ENCODE data around the gene CRABP2. TPM values are rescaled to one million over a fixed set of nuclear protein-coding genes. Genes with fewer than 3 reads are reported as not detected.

The CRABP2 gene
- total and polyA plus RNA-seq, 2 donors (not counting 3 experiments of a cell fraction or from before 2014, with no cell fraction given): 0.32 to 1.0 TPM

DNA sequence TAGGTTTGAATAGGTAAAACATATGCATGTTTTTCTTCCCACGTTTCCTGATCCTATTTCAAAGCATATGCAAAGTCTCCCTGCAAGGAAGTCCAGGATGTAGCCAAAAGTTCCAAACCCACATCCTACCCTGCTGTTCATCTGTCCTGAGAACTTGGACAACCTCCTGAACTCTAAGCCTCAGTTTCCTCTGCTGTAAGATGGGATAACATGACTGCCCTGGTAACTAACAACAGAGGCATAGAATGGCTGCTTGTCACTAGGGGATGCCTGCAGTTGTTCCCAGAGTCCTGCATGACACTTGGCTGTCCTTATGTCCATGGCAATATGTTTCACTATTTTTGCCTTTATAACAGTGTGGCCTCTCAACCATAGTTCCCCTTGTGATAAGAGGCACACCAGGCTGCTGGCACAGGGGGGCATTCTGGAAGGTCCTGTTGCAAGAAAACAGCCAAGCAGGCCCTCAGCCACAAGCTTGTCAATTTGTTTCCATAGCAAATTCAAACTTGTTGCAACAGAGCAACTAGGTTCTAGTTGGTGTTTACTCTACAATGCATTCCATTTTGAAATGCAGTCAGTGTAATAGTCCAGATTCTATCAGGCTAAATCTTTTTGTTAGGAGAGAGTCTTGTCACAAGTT, 47.6 kb upstream of the CRABP2 start:
- dilution Hi-C loops (cut with MboI; ENCODE audit: extremely low pct_ligation_motif_present, low sequenced_read_pairs) (no loop called here), intact Hi-C loops (cut with micrococcal nuclease) (no loop called here)
- Histone ChIP-seq H4K20me1 (replicated peaks; ENCODE audit: control insufficient read depth, extremely low read depth, insufficient read depth, low read length) (no peaks in the 10 kb centered on the region), H3K36me3 (ENCODE audit: control insufficient read depth in 2 of 2, extremely low read depth in 1 of 2, insufficient read depth in 2 of 2, low read length in 2 of 2) (no peaks in the 10 kb centered on the region), H3K9me3 (replicated peaks; ENCODE audit: control insufficient read depth, insufficient read depth, low read length) (no peaks in the 10 kb centered on the region), H3K4me3 (replicated peaks in 1 of 3; ENCODE audit: insufficient read depth in 1 of 3, low read depth in 1 of 3, low read length in 3 of 3) (peak overlapping the region in 2 of 3 experiments; percentile 73 to 94), H3K79me2 (ENCODE audit: control insufficient read depth, insufficient read depth, low read length) (peaks cover 42% of the 10 kb centered on the region), H3K4me2 (ENCODE audit: insufficient read depth, low read length) (peak overlapping the region; percentile 47), H3K4me1 (ENCODE audit: control insufficient read depth, extremely low read depth, insufficient read depth, low read length) (peaks cover 33% of the 10 kb centered on the region), H3K27me3 (ENCODE audit: control insufficient read depth in 2 of 2, insufficient read depth in 2 of 2, low read length in 2 of 2) (no peaks in the 10 kb centered on the region), H3K9me1 (replicated peaks; ENCODE audit: control insufficient read depth, extremely low read depth, insufficient read depth, low read length) (no peaks in the 10 kb centered on the region), H2AFZ (ENCODE audit: low read depth, low read length) (no peak overlapping the region), H3K9ac (replicated peaks; ENCODE audit: extremely low read depth, insufficient read depth, low read length) (peak overlapping the region; percentile 69), H3K27ac (ENCODE audit: insufficient read depth, low read depth, low read length) (no peak overlapping the region)
- FAIRE-seq (peak; percentile 59), DNase-seq (ENCODE audit: low read depth, low spot score) (no peak)
- TF ChIP-seq POLR2A (IDR thresholded peaks at IDR 0.05; ENCODE audit: low read depth, low read length) (no peak), POLR2AphosphoS5 (IDR thresholded peaks at IDR 0.05; ENCODE audit: insufficient read depth, low read depth, low read length) (no peak), FOS (IDR thresholded peaks at IDR 0.05; ENCODE audit: borderline replicate concordance, insufficient read depth, low read length) (no peak), MAX (IDR thresholded peaks at IDR 0.05; ENCODE audit: insufficient read depth, insufficient read length) (no peak), MYC (IDR thresholded peaks at IDR 0.05; ENCODE audit: low read depth, low read length) (no peak), EZH2 (IDR thresholded peaks at IDR 0.05; ENCODE audit: borderline replicate concordance, low read depth, low read length, severe bottlenecking) (no peak), JUN (IDR thresholded peaks at IDR 0.05; ENCODE audit: borderline replicate concordance, insufficient read depth, insufficient read length, low read depth) (no peak), GATA2 (IDR thresholded peaks at IDR 0.05; ENCODE audit: insufficient read depth, insufficient read length, low read depth, low read length) (no peak)
- TF ChIP-seq, protein P1, sequence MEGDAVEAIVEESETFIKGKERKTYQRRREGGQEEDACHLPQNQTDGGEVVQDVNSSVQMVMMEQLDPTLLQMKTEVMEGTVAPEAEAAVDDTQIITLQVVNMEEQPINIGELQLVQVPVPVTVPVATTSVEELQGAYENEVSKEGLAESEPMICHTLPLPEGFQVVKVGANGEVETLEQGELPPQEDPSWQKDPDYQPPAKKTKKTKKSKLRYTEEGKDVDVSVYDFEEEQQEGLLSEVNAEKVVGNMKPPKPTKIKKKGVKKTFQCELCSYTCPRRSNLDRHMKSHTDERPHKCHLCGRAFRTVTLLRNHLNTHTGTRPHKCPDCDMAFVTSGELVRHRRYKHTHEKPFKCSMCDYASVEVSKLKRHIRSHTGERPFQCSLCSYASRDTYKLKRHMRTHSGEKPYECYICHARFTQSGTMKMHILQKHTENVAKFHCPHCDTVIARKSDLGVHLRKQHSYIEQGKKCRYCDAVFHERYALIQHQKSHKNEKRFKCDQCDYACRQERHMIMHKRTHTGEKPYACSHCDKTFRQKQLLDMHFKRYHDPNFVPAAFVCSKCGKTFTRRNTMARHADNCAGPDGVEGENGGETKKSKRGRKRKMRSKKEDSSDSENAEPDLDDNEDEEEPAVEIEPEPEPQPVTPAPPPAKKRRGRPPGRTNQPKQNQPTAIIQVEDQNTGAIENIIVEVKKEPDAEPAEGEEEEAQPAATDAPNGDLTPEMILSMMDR (IDR thresholded peaks at IDR 0.05; ENCODE audit: extremely low read depth in 1 of 2, insufficient read depth in 1 of 2, low read depth in 1 of 2, low read length in 2 of 2): no peak
- ChIA-PET CTCF (interaction anchor here (1.9 to 3.9 kb wide), 6 partner anchors 8 to 107 kb away, joined by 9 to 49 read pairs (median 16); partner anchors contain the start of genes INSRR, ISG20L2, METTL25B and MRPL24), POLR2A (interaction anchor here (1.6 to 2.3 kb wide), 2 partner anchors 12 to 15 kb away, joined by 6 to 27 read pairs; partner anchors contain the start of genes MRPL24 and PRCC)
- BruUV-seq (replicated peaks): no TSS peak

All from endothelial cell of umbilical vein (primary cell).